Adrenal gland (tissue), 12 donors: ENCODE measurements around the gene GLT6D1. TPM values are rescaled to one million over a fixed set of nuclear protein-coding genes. Genes with fewer than 3 reads are reported as not detected.

Experiments
- DNase-seq, 7 donors: peaks; one replicate each; pipeline ENCODE4 v3.0.0-alpha.2; 2019 to 2020
- H3K27ac ChIP-seq, 5 donors: fragments of 200-600 bp; sonication (generic) in 4 of 5; 1 replicate in 3 of 5; 2 replicates in 2 of 5; pipeline versions ENCODE4 v1.5.1 to v1.8.0; 2016 to 2020; ENCODE audit warnings: mild to moderate bottlenecking in 1 of 5
- H3K27me3 ChIP-seq: fragments of 200-600 bp; 2 replicates; pipeline ENCODE4 v1.8.0; 2021
- H3K36me3 ChIP-seq, 2 donors: fragments of 200-600 bp; replicated peaks in 1 of 2; 1 replicate in 1 of 2; 2 replicates in 1 of 2; pipeline versions ENCODE4 v1.5.1 to v1.8.0; 2018 to 2022
- H3K4me1 ChIP-seq, 2 donors: fragments of 200-600 bp; replicated peaks in 1 of 2; 1 replicate in 1 of 2; 2 replicates in 1 of 2; pipeline versions ENCODE4 v1.5.1 to v1.8.0; 2018 to 2021
- H3K4me3 ChIP-seq, 4 donors: fragments of 200-600 bp; sonication (generic) in 3 of 4; one replicate each; pipeline ENCODE4 v1.5.1; 2016 to 2018
- H3K9me3 ChIP-seq, 3 donors: fragments of 200-600 bp; sonication (generic) in 1 of 3; replicated peaks in 1 of 3; 1 replicate in 2 of 3; 2 replicates in 1 of 3; pipeline versions ENCODE4 v1.5.1 to v1.8.0; 2016 to 2021
- POLR2A ChIP-seq, 2 donors: fragments of 450-650 bp; IDR thresholded peaks; one replicate each; pipeline ENCODE4 v1.6.1; 2017; ENCODE audit warnings: antibody characterized with exemption in 2 of 2, mild to moderate bottlenecking in 2 of 2, moderate library complexity in 1 of 2
- WGBS, 4 donors: extraction: QIAGEN DNeasy Blood & Tissue Kit in 2 of 4; methylation state at CpG; one replicate each; pipeline versions ENCODE4 v1.1.5 to v1.1.7; 2013 to 2017; 5-methylcytosine and 5-hydroxymethylcytosine counted together
- intact Hi-C, 2 donors: fragments of 100-400 bp; cut with DNase I; formaldehyde crosslinking; loops; one replicate each; pipeline versions ENCODE4 v1.14.1 to v1.15.0; 2022 to 2023
- polyA plus RNA-seq, 3 donors: library from polyadenylated mRNA; stranded (reverse); fragments of 200-250 nt in 2 of 3; fragments of 350-450 nt in 1 of 3; fragmentation: Illumina TruSeq in 1 of 3; extraction: RNeasy Lipid Tissue Mini Kit (QIAGEN cat#74804) in 1 of 3; gene quantifications; one replicate each; pipeline ENCODE4 v1.2.3, GENCODE V29; 2013 to 2014
- total RNA-seq, 9 donors: library from RNA; depleted of rRNA in 4 of 9; stranded (reverse); fragments of >200 nt in 4 of 9; fragments of 120-200 nt in 1 of 9; fragmentation: NEBNext Ultra II Directional in 1 of 9; extraction: Animal tissue kit (Norgen Biotek cat#: 25700) in 1 of 9; gene quantifications; one replicate each; pipeline versions ENCODE4 v1.1.0 to v1.2.4, GENCODE V29; 2013 to 2023
- TF ChIP-seq, protein P1 (sequence below), 6 experiments: fragments of 450-650 bp in 4 of 6; fragments of 200-600 bp in 2 of 6; sonication (generic) in 1 of 6; IDR thresholded peaks; 1 replicate in 5 of 6; 2 replicates in 1 of 6; pipeline versions ENCODE4 v1.5.1 to v1.8.0; 2016 to 2021; ENCODE audit warnings: antibody characterized with exemption in 6 of 6, mild to moderate bottlenecking in 2 of 6, moderate library complexity in 1 of 6
- donor health status: healthy with polysubstance abuse.
- donor health status: Bipolar disorder and iron deficiency.
- donor health status: DM: yes; HTN: yes; CAD: no.
- donor health status: DM: no; HTN: no; CAD: no.
- donor health status: DM: no; HTN: no; CAD: no.
- donor health status: DM: yes; HTN: yes; CAD: no.

GLT6D1 gene
- total and polyA plus RNA-seq, 12 donors, result not detected

DNA sequence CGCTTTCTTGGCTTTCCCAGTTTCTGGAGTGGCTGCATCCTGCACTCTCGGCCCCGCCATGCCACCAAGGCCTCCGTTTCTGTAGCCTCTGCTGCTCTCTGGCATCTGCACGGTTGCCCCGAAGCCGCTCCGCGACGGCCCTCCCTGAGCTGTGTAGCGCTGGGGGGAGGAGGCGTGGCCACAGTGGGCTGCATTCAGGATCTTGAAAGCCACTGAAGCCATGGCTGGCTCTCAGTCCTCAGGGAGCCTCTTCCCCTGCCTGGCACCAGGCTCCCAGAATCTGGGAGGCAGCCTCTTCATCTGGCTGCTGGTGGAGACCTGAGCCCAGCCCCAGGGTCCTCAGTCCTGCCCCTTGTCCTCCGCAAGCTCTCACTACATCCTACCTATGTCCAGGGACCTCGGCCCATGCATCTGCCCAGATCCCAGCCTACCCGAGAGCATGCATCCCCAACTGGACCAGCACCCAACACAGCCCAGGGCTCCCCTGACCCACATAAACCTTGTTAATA, 52.7 kb downstream of the GLT6D1 start:
- no peak overlapping the region for H3K27ac ChIP-seq
- TF ChIP-seq, protein P1, sequence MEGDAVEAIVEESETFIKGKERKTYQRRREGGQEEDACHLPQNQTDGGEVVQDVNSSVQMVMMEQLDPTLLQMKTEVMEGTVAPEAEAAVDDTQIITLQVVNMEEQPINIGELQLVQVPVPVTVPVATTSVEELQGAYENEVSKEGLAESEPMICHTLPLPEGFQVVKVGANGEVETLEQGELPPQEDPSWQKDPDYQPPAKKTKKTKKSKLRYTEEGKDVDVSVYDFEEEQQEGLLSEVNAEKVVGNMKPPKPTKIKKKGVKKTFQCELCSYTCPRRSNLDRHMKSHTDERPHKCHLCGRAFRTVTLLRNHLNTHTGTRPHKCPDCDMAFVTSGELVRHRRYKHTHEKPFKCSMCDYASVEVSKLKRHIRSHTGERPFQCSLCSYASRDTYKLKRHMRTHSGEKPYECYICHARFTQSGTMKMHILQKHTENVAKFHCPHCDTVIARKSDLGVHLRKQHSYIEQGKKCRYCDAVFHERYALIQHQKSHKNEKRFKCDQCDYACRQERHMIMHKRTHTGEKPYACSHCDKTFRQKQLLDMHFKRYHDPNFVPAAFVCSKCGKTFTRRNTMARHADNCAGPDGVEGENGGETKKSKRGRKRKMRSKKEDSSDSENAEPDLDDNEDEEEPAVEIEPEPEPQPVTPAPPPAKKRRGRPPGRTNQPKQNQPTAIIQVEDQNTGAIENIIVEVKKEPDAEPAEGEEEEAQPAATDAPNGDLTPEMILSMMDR (IDR thresholded peaks at IDR 0.05), result no peak
- no peak for TF ChIP-seq POLR2A (IDR thresholded peaks at IDR 0.05)
- no peaks in the 10 kb centered on the region for H3K9me3 ChIP-seq
- no peaks in the 10 kb centered on the region for H3K27me3 ChIP-seq
- no peak overlapping the region for H3K4me3 ChIP-seq
- H3K36me3 ChIP-seq, result no peaks in the 10 kb centered on the region
- intact Hi-C loops, result no loop called here
- WGBS, 4 donors, result 77 to 91% (median 81%) methylated on average over 10 to 15 of the region's 15 CpGs
- H3K4me1 ChIP-seq, result peaks cover 19 to 23% of the 10 kb centered on the region in 2 donors
- peak in 1 of 7 donors; percentile 40 for DNase-seq

DNA sequence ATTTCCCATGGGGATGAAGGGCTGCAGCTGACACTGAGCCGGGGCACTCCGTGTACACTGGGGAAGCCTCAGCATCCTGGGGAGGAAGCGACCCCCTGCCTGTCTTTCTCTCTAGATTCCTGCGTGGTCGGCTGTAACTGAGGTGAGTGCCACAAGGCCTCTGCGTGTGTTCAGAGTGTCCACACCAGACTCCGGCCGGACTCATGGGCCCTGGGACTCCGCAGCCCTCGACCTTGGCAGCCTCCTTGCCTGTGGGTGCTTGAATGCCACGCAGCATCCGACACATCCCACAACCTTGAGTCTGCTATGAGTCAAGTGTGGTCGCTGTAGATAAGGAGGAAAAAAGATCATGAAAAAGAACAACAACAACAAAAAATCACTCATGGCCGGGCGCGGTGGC, 54.4 kb downstream of the GLT6D1 start:
- TF ChIP-seq, protein P1 (IDR thresholded peaks at IDR 0.05), result no peak
- TF ChIP-seq POLR2A (IDR thresholded peaks at IDR 0.05), result peak in 1 of 2 donors; percentile 68
- intact Hi-C loops, result no loop called here
- peak overlapping the region in 1 of 4 donors; percentile 44 for H3K4me3 ChIP-seq
- H3K27me3 ChIP-seq, result no peaks in the 10 kb centered on the region
- no peaks in the 10 kb centered on the region for H3K9me3 ChIP-seq
- WGBS, 4 donors, result 30 to 46% (median 37%) methylated on average over 16 of the region's 16 CpGs
- H3K27ac ChIP-seq, result peak overlapping the region; percentile 43 to 96 (median 79)
- peak; percentile 67 to 93 (median 90) for DNase-seq
- H3K36me3 ChIP-seq, result no peaks in the 10 kb centered on the region
- peaks cover 19 to 23% of the 10 kb centered on the region in 2 donors for H3K4me1 ChIP-seq

DNA sequence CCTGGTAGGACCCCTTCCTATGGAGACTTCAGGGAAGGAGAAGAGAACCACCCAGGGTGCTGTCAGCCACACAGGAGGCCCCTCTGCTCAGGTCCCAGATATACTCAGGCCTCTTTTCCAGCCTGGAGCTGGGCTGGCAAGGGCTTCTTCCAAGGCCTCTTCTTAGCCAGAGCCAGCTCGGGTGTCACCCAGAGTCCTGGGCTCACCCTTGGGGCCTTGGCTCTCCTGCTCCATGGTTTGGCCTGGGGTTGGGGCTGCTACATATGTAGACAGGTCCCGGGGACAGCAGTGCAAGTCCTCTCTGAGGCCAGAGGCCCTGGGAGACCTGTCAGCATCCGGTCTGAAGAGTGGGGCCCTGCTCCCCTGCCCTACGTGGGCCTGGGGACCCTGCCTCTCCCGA, 55.0 kb downstream of the GLT6D1 start:
- Histone ChIP-seq H3K9me3 (no peaks in the 10 kb centered on the region), H3K4me1 (peaks cover 19 to 23% of the 10 kb centered on the region in 2 donors), H3K36me3 (no peaks in the 10 kb centered on the region), H3K27me3 (no peaks in the 10 kb centered on the region), H3K27ac (peak overlapping the region; percentile 43 to 96 (median 79)), H3K4me3 (peak overlapping the region in 1 of 4 donors; percentile 44)
- DNase-seq, result peak in 6 of 7 donors; percentile 58 to 69 (median 64)
- intact Hi-C loops, result no loop called here
- WGBS, 4 donors, result 17 to 33% (median 29%) methylated on average over 1 to 5 of the region's 5 CpGs
- TF ChIP-seq, protein P1 (IDR thresholded peaks at IDR 0.05), result no peak
- TF ChIP-seq POLR2A (IDR thresholded peaks at IDR 0.05), result no peak

DNA sequence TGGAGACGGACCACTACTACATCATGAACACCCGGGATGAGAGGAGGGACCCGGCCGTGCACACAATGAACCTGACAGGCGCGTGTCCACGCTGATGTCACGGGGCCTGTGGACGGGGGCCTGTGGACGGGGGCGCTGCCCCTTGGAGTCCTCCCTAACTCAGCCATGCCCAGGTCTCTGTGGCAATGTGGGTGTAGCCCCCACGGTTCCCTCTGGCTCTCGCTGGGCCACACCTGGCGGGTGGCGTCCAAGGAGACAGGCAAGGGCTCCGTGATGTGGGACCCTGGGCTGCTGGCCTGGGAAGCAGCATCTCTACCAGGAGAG, 55.7 kb downstream of the GLT6D1 start:
- peak in 1 of 7 donors; percentile 42 for DNase-seq
- H3K36me3 ChIP-seq, result no peaks in the 10 kb centered on the region
- intact Hi-C loops, result no loop called here
- no peaks in the 10 kb centered on the region for H3K27me3 ChIP-seq
- TF ChIP-seq POLR2A (IDR thresholded peaks at IDR 0.05), result no peak
- TF ChIP-seq, protein P1 (IDR thresholded peaks at IDR 0.05), result no peak
- 48 to 91% (median 72%) methylated on average over 12 to 16 of the region's 16 CpGs for WGBS, 4 donors
- no peaks in the 10 kb centered on the region for H3K9me3 ChIP-seq
- peak overlapping the region in 1 of 4 donors; percentile 44 for H3K4me3 ChIP-seq
- peak overlapping the region in 3 of 5 donors; percentile 74 to 96 (median 79) for H3K27ac ChIP-seq
- peaks cover 19 to 23% of the 10 kb centered on the region in 2 donors for H3K4me1 ChIP-seq
